Prostate gland (tissue), 2 donors: ENCODE data around the gene TSEN54. TPM values are rescaled to one million over a fixed set of nuclear protein-coding genes. Genes with fewer than 3 reads are reported as not detected.
A peak's percentile ranks its signal among the peaks of the same experiment; 100 is the strongest.
"Not testable (repeated sequence)": the region's sequence is repeated elsewhere in the genome, so short reads cannot be mapped to it uniquely, and the experiment has no call there.

ENCODE experiments used
- DNase-seq: peaks from one replicate; pipeline ENCODE4 v3.0.0-alpha.2; 2019; ENCODE audit warnings: low spot score
- H3K27ac ChIP-seq, 2 donors: fragments of 200-600 bp; sonication (generic); 2 replicates each; pipeline ENCODE4 v1.5.1; 2017 to 2019
- H3K27me3 ChIP-seq: fragments of 200-600 bp; sonication (generic); replicated peaks from 2 replicates; pipeline ENCODE4 v1.5.1; 2019; ENCODE audit not compliant: insufficient read depth
- H3K36me3 ChIP-seq, 2 donors: fragments of 200-600 bp; sonication (generic); 1 replicate in 1 of 2; 2 replicates in 1 of 2; pipeline versions ENCODE4 v1.5.1 to v1.8.1; 2017 to 2019
- H3K4me1 ChIP-seq: fragments of 200-600 bp; sonication (generic); replicated peaks from 2 replicates; pipeline ENCODE4 v1.5.1; 2019
- H3K4me3 ChIP-seq, 2 donors: fragments of 200-600 bp; sonication (generic); 2 replicates each; pipeline ENCODE4 v1.5.1; 2017 to 2019
- H3K9me3 ChIP-seq: fragments of 200-600 bp; sonication (generic); 2 replicates; pipeline ENCODE4 v1.5.1; 2017
- CTCF ChIP-seq, 4 experiments: fragments of 200-600 bp in 2 of 4; fragments of 450-650 bp in 2 of 4; sonication (generic) in 2 of 4; IDR thresholded peaks; 1 replicate in 3 of 4; 2 replicates in 1 of 4; pipeline ENCODE4 v1.5.1; 2016 to 2019; ENCODE audit warnings: antibody characterized with exemption in 4 of 4, mild to moderate bottlenecking in 2 of 4, moderate library complexity in 2 of 4
- POLR2A ChIP-seq: fragments of 450-650 bp; IDR thresholded peaks from one replicate; pipeline ENCODE4 v1.6.1; 2016; ENCODE audit warnings: antibody characterized with exemption, mild to moderate bottlenecking
- POLR2AphosphoS5 ChIP-seq: sonication (generic); formaldehyde crosslinking; IDR thresholded peaks from one replicate; pipeline ENCODE4 v1.6.1; 2017; ENCODE audit warnings: antibody characterized with exemption
- WGBS: methylation state at CpG from one replicate; pipeline ENCODE4 v1.1.5; 2018; 5-methylcytosine and 5-hydroxymethylcytosine counted together
- intact Hi-C: fragments of 100-400 bp; cut with DNase I; formaldehyde crosslinking; loops from one replicate; pipeline ENCODE4 v1.14.2; 2022
- total RNA-seq, 2 donors: library from RNA; depleted of rRNA; stranded (reverse); fragments of >200 nt; gene quantifications; one replicate each; pipeline ENCODE4 v1.1.0, GENCODE V29; 2016

The TSEN54 gene
- total RNA-seq, 2 donors from 2014 or later, result 45.9 to 56.2 TPM

- DNase-seq, result no peak
- 26% methylated on average over 10 of the region's 10 CpGs for WGBS
- no peaks in the 10 kb centered on the region for H3K9me3 ChIP-seq
- H3K27me3 ChIP-seq, result no peaks in the 10 kb centered on the region
- TF ChIP-seq POLR2AphosphoS5 (no peak), POLR2A (no peak), CTCF (IDR thresholded peaks at IDR 0.05) (peak in 1 of 4 experiments; percentile 21)
- H3K4me3 ChIP-seq, result peak overlapping the region; percentile 82
- intact Hi-C loops, result loop anchor here (2.0 to 10.0 kb wide), 4 partner anchors 71 to 227 kb away; no protein-coding TSS in a partner anchor
- H3K36me3 ChIP-seq, result no peaks in the 10 kb centered on the region
- peaks cover 7% of the 10 kb centered on the region for H3K4me1 ChIP-seq
- peak overlapping the region; percentile 66 to 79 for H3K27ac ChIP-seq
Observed at GRCh38 chr17:75517297-75517865, 1.1 kb downstream of the TSEN54 start.

GRCh38 chr17:75518201-75518600 lies 1.9 kb downstream of the TSEN54 start:
- DNase-seq, result no peak
- 86% methylated on average over 3 of the region's 3 CpGs for WGBS
- no peak overlapping the region for H3K4me3 ChIP-seq
- H3K4me1 ChIP-seq, result peaks cover 7% of the 10 kb centered on the region
- H3K27me3 ChIP-seq, result no peaks in the 10 kb centered on the region
- H3K27ac ChIP-seq, result no peak overlapping the region
- TF ChIP-seq POLR2A (no peak), POLR2AphosphoS5 (no peak), CTCF (IDR thresholded peaks at IDR 0.05) (no peak)
- intact Hi-C loops, result loop anchor here (5.0 to 10.0 kb wide), 3 partner anchors 91 to 227 kb away; no protein-coding TSS in a partner anchor
- no peaks in the 10 kb centered on the region for H3K9me3 ChIP-seq
- no peaks in the 10 kb centered on the region for H3K36me3 ChIP-seq

- WGBS, result 83% methylated on average over 9 of the region's 9 CpGs
- Histone ChIP-seq H3K36me3 (no peaks in the 10 kb centered on the region), H3K27me3 (no peaks in the 10 kb centered on the region), H3K27ac (no peak overlapping the region), H3K4me1 (peaks cover 4% of the 10 kb centered on the region), H3K4me3 (no peak overlapping the region), H3K9me3 (no peaks in the 10 kb centered on the region)
- intact Hi-C loops, result loop anchor here (5.0 to 10.0 kb wide), 3 partner anchors 92 to 226 kb away; no protein-coding TSS in a partner anchor
- TF ChIP-seq POLR2A (no peak), POLR2AphosphoS5 (no peak), CTCF (IDR thresholded peaks at IDR 0.05) (no peak)
- no peak for DNase-seq
Observed at GRCh38 chr17:75518983-75519537, 2.7 kb downstream of the TSEN54 start.

GRCh38 chr17:75520413-75520812 lies 4.1 kb downstream of the TSEN54 start:
- H3K36me3 ChIP-seq, intact Hi-C loops, H3K27me3 ChIP-seq, H3K4me1 ChIP-seq, H3K27ac ChIP-seq, H3K4me3 ChIP-seq, H3K9me3 ChIP-seq, DNase-seq: not testable (repeated sequence)
- 93% methylated on average over 8 of the region's 8 CpGs for WGBS

- no peak for DNase-seq
- no peak for TF ChIP-seq POLR2A
- no peak for TF ChIP-seq POLR2AphosphoS5
- no peak for TF ChIP-seq CTCF (IDR thresholded peaks at IDR 0.05)
- Histone ChIP-seq H3K27me3 (no peaks in the 10 kb centered on the region), H3K27ac (no peak overlapping the region), H3K9me3 (no peaks in the 10 kb centered on the region), H3K4me1 (no peaks in the 10 kb centered on the region), H3K36me3 (no peaks in the 10 kb centered on the region), H3K4me3 (no peak overlapping the region)
- intact Hi-C loops, result no loop called here
- WGBS, result 89% methylated on average over 8 of the region's 8 CpGs
Observed at GRCh38 chr17:75521290-75521689, 5.0 kb downstream of the TSEN54 start.
